Measurements from ENCODE around the gene PPP3R1.
"Not testable (repeated sequence)": the region's sequence is repeated elsewhere in the genome, so short reads cannot be mapped to it uniquely, and the experiment has no call there.

The PPP3R1 gene

DNA sequence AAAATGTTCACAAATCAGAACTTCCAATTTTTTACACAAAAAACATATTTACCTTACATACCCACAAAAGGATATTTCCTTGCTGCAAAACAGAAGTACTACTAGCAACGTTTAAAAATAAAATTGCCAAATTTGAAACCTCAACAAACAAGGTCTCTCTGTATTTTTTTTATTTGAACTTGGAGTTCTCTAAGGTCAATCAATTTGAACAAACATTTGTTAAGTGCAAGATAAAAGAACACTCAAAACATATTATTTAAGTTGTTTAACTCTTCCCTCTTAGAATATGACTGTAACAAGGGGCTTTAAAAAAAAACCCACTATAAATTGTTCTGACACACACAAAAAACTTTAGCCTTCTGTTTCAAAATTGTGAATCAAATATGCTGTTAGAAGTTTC, 65.0 kb downstream of the PPP3R1 start:
- no peak for DNase-seq (ENCODE audit: low read depth)

DNA sequence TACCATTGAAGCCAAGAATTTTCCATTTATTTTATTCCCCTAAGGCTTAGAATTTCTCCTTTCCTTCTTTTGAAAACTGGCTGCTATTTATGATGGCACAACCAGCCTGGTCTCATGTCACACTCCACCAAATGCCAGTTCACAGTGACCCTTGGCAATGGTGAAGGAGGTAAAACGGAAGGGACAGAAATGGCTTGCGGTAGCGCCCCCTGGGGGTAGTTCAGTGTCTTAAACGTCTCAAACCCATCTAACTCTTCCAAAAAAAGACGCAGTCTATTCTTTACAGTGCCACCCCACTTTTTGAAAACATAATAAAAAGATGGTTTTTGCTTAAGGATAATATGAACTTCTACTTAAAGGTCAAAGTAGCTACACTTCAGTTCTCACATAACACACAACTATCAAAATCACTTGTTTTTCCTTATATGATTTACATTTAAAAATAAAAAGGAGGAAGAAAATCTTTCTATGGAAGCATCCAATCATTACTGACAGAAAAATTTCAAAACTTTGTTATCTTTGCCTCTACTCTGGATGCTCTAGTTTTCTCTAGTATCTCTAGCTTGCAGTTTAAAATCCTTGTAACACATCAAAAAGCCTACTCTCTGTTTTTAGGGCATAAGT, 66.7 kb downstream of the PPP3R1 start:
- DNase-seq (ENCODE audit: low read depth), result peak; percentile 44

DNA sequence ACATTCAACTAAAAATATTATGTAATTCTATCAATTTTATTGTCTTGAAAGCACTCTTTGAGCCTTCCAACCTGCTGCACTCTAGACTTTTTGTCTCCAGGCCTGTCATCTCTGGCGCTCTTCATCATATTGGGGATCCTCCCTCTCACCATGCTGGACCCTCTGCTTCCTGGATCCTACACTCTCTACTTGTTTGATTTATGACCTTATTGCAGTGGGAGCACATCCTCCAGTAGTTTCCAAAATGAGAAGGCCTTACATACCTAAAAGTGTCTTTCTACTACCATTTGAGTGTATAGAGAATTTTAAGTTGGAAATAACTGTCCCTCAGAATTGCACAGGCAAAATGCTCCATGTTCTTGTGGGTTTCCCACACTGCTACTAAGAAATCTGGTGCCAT, 69.4 kb downstream of the PPP3R1 start:
- no peak for DNase-seq (ENCODE audit: low read depth)

DNA sequence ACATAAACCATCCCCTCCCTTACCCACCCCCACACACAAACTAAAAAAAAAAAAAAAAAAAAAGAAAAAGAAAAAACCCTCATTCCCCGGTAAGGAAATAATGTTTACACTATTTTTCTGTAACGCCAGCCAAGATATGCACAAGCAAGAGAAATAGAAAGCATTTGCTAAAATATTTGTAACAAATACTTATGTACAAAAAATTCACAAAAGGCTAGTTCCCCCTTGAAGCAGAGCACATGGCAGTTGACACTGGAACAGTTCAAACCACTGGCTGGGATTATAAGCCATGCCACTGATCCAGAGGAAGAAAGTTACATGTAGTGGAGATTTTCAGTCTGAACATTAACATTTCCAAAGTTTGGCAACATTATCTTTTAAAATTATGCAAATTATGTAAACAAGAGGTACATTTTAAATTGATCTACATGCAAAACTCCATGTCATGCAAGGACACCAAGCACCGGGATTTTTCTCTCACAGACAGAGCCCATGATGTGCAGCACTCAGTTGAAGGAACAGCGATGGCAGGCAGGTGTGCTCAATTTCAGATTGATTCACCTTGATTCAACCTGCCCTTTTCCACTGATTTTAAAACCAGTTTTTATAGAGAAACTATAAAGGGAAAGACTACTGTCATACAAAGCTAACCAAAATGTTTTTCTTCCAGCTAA, 73.2 kb downstream of the PPP3R1 start:
- DNase-seq (ENCODE audit: low read depth), result no peak

DNA sequence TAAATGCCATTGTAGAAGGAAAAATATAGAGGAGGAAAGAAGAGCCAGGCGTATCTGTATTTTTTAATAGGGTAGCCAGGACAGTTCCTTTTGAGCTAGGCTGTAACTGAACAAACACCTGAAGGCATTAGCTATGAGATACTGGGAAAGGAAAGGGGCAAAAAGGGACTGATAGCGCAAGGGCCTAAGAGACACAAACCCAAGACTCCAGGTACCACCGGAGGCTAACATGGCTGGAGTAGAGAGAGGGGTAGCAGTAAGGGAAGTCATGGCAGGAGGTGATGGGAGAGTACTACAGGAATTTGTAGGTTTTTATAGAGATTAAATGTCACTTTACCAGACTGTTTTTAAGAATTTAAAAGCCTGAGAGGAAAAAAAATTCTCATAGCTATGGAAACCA, 73.9 kb downstream of the PPP3R1 start:
- DNase-seq (ENCODE audit: low read depth), result no peak

DNA sequence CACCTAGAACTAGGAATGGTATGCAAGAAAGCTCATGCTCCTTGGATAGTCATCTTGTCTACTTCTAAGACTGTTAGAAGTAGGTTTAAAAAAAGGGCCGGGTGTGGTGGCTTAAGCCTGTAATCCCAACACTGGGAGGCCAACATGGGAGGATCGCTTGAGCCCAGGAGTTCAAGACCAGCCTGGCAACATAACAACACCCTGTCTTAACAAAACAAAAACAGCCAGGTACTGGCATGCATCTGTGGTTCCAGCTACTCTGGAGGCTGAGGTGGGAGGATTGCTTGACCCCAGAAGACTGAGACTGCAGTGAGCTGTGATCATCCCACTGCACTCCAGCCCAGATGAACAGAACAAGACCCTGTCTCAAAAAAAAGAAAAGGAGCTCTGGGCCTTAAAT, 74.8 kb downstream of the PPP3R1 start:
- no peak for DNase-seq (ENCODE audit: low read depth)

DNA sequence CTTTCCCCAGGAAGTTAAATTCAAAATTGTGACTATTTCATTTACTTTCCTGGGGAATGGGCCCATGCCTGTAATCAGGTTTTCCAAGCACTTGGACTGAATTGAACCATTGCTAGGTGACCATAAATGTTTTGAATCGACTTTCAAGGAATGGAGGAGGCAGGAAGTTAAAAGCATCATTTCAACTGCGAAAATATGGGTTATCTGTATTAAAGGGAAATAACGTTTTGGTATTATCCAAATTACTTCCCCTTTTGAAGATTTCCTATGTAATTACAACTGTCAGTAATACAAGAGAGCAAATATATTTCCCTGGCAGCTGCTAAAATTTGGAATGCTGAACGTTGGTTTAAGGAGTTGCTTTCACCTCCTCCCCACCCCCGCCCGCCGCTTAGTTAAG, 75.7 kb downstream of the PPP3R1 start:
- DNase-seq (ENCODE audit: low read depth), result no peak

DNA sequence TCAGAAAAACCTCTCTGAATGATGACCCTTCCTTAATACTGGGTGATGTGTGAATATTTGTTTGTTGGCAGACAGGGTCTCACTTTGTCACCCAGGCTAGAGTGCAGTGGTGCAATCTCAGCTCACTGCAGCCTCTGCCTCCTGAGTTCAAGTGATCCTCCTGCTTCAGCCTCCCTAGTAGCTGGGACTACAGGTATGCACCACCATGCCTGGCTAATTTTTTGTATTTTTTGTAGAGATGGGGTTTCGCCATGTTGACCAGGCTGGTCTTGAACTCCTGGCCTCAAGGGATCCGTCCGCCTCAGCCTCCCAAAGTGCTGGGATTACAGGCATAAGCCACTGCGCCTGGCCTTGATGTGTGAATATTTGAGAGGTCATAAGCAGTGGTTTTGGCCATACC, 77.1 kb downstream of the PPP3R1 start:
- not testable (repeated sequence) for DNase-seq (ENCODE audit: low read depth)

DNA sequence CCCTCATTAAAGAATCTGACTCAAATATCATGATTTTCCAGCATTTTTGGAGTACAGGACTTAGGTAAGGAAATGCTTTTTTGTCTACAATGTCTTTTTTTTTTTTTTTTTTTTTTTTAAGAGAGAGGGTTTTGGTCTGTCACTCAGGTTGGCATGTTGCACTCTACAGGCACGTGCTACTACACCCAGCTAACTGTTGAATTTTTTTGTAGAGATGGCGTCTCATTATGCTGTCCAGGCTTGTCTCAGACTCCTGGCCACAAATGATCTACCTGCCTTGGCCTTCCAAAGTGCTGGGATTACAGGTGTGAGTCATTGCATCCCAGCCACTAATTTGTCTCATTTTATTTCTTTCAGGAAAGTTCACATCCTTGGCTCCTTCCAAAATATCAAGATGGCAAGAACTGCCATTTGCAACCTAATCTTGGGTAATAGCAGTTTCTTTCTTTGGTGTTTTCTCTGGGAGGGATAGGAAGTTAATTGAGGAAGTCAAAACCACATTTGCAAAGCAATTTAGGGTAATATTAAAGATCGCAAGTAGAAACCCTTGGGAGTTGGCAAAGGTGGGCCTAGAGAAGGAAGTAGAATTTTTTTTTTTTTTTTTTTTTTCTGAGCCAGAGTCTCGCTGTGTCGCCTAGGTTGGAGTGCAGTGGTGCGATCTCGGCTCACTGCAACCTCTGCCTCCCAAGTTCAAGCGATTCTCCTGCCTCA, 79.2 kb downstream of the PPP3R1 start:
- no peak for DNase-seq (ENCODE audit: low read depth)

DNA sequence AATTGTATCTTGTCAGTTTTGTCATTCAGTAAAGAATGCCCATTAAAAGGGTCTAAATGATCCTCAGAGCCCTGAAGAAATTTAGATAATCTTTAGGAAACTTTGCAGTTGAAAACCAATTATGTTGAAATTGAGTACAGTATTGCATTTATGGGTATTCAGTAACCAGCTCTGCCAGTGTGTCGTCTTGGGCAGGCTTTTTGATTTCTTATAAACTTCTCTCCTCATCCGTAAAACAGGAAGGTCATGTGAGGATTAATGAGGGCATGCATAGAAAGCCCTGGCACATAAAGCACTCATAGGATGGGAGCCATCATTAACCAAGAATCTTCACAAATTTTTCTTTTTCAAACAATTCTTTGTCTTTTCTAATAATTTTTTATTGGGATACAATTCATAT, 79.8 kb downstream of the PPP3R1 start:
- DNase-seq (ENCODE audit: low read depth), result no peak

DNA sequence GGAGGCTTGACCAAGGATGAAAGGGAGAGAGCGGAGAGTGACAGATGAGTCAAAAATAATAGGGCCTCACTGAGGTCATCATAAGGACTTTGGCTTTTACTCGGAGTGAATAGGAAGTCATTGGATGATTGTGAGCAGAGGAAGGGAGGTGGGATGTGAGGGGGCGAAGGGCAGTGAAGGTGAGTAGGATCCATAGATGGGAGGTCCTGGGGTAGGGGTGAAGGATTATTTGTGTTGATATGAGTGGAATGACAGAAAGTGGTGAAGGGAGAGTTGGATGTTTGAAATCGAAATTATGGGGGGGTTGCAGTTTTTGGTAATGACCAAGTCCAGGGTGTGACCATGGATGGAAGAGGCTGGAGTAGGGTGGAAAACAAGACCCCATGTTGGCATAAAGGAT, 80.6 kb downstream of the PPP3R1 start:
- no peak for DNase-seq (ENCODE audit: low read depth)

DNA sequence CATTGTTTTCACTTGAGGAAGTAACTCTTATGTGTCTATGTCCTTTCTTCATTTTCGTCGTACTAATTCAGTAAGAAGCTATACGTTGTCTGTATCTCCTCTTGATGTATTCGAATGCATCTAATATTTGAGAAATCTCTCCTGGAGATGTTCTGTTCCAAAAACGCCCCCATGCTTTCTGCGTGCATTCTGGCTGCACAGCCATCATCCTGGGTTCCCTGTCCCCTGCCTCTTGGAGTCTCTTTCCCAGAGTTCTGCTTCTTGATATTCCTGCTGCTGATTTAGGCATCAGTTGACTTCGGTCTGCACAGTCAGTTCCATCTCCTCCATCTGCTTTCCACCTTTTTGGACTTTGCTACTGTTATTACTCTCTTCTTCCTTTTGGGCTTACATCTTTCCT, 81.2 kb downstream of the PPP3R1 start:
- no peak for DNase-seq (ENCODE audit: low read depth)

DNA sequence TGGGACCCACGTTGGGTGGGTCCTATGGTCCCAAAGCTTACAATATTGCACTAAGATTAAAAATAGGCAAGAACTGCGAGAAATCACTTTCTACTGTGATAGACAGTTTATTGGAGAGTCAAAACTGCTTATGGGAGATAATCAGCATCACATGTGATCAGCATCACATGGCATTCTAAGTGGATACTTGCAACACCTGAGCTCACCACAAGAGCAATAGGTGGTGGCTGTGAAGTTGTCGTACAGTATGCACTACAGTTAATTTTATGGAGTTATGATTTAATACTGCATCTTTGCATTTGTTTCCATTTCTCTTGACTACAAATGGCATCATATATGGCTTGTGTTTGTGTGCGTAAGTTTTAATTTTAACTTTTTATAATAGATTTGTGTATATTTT, 83.0 kb downstream of the PPP3R1 start:
- DNase-seq (ENCODE audit: low read depth), result no peak

DNA sequence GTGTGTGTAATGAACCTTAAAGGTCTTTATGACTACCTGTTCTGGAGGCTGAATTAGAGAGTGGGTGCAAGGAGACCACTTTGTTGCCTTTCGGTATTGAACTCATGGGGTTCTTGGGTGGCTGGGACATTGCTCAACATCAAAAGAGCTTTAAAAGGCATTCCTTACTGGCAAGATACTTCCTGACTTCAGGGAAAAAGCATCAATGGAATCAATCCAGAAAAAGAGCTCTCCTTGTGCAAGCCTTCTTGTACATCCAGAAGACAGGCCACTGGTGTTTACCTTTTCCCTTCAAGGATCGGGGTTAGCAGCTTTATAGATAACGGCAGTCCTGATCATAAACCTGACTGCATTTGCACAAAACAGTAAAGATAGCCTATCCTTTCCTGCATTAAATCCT, 85.1 kb downstream of the PPP3R1 start:
- no peak for DNase-seq (ENCODE audit: low read depth)

DNA sequence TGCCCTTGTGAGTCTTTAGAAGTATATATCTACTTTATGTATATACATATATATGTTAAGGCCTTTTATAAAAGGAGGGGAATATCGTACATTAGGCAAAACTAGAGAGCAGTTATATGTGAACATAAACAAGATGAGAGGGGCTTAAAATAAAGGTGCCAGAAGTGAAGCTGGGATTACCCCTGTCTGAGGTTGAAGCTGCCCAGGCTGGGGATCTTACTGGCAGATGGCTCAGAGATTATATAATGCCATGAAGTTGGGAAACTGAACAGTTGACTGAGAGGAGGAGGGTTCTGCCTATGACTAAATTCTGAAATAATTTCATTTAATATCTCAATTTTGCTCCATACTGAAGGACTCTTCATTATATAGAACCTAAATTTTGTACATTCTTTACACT, 88.7 kb downstream of the PPP3R1 start:
- no peak for DNase-seq (ENCODE audit: low read depth)

DNA sequence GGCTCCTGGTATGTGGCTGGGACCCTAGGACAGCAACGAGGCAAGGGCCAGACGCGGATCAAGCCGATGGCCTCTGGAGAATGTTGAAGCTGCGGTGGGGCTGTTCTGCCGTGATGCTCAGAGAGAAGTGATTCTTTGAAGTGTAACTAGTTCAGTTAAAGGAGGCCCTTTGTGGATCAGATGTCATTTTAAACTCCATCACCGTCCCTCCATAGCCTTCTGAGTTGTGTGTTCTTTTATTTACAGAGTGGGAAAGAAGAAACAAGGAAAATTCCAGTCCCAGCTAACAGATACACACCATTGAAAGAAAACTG, 94.2 kb downstream of the PPP3R1 start:
- no peak for DNase-seq (ENCODE audit: low read depth)

DNA sequence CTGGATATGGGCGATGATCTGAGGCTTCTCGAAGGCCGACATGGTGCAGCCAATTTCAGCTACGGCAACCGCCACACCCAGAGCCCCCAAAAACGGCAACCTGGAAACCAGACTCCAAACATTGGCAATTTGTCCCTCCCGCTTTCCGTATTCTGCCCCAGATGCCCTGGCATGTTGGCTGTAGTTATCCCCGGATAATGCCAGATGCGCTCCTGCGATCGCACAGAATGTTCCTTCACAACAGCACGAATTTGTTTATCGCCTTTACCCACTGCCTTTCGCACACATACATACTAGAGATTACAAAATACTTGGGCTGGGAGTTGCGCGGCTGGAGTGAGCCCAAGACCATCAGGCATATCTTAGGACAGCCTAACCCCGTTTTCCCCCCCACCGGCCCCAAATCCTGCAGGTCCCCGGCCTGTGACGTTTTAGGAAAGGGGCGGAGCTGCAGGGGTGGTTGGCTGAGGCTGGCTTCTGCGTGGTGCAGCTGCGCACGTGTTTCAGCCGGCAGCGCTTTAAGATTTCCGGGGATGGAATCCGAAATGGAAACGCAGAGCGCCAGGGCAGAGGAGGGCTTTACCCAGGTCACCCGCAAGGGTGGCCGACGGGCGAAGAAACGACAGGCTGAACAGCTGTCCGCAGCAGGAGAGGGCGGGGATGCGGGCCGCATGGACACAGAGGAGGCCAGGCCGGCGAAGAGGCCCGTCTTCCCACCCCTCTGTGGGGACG, 94.8 kb downstream of the PPP3R1 start, which contains the start of gene PNO1:
Gene PNO1, plus strand, starts transcription at position 487 of the 732 bp plus-strand sequence. Its CDS starts 47 bp downstream, at position 534.
- peak; percentile 95 for DNase-seq (ENCODE audit: low read depth)

DNA sequence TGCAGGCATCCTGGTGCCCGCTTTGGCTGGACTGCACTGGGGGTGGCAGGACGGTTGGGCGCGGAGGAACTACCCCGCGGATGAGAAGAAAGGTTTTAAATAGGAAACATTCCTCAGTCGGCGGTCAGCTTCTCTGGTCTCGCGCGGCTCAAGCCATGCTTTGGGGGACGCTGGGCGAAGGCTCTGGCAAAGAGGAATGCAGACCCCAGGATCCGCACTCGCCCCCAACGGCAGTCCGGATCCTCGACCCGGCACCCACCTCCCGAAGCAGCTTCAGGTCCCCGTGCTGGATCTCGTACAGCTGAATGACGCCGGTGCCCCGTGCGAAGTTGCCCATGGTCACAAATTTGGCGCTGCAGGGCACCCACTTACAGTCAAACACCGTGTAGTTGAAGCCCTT, 95.3 kb downstream of the PPP3R1 start:
- no peak for DNase-seq (ENCODE audit: low read depth)

DNA sequence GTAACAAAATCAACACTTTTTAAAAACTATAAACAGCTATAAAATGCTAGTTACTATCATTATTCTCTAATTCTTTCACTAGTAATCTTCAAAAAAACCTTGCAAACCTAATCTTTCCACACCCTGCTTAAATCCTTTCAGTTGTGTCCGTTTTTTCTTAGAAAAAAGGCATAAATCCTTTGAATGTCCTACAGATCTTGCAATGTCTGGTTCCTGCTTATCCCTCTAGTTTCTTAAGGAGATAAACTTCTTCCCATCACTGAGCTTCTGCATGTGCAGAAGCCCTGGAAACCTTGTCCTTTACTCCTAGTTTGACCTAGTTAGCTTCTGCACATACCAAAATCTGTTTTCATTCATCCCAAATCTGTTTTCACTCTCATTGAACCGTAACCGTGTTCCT, 95.9 kb downstream of the PPP3R1 start:
- no peak for DNase-seq (ENCODE audit: low read depth)

DNA sequence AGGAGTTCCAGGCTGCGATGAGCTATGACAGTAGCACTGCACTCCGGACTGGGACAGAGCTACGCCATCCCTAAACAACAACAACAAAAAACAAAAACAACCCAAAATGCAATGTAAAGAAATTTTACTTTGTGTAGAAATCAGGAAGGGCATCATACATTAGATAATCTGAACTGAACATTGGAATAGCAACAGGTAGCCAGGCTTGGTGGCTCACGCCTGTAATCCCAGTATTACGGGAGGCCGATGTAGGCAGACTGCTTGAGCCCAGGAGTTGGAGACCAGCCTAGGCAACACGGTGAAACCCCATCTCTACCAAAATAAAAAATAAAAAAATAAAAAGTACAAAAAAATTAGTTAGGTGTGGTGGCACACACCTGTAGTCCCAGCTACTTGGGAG, 96.7 kb downstream of the PPP3R1 start:
- no peak for DNase-seq (ENCODE audit: low read depth)

DNA sequence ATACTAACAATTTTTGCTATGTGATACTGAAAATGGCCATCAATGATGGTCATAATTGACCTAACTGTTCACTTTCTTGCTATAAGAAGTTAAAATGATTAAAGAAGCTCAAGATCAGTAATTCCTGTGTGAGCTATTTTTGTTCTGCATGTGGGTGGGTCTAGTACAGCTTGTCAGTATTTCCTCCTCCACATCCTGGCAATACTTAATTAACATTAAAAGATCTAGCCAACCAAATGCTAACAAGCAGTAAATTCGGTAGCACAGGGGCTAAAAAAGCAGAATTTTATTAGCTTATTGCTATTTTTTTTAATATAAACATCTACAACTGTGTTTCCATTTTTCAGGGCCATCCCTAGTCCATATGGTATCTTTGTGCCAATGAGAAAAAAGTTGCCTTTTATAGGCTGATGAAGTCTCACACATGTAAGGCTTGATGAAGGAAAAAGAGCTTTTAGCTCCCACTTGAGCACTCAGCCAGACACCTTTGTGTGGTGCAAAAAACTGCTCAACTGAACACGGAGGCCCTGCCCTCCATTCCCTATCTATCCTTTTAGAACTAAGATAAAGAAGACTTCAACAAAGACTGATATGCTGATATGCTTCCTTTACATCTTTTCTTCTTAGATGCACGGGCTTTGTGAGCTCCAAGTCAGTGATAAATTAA, 99.5 kb downstream of the PPP3R1 start:
- no peak for DNase-seq (ENCODE audit: low read depth)

DNA sequence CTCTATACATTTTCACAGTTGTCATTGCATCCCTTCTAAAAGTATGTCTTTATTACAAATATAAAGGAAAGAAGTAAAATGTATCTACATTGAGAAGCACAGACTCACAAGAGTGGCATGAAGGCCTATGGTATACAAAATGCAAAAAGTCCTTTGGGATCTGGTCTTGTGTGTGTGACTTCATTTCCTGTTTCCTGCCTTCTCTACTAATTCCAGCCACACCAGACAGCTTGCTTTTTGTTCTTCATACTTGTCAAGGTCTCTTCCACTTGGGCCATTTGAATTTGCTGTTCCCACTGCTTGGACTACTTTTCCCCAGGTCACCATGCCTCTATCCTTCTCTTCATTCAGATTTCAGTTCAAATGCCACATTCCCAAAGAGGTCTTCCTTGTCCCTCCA, 101.3 kb downstream of the PPP3R1 start:
- DNase-seq (ENCODE audit: low read depth), result no peak

Data from stimulated activated CD8-positive, alpha-beta memory T cell treated with anti-CD3 and anti-CD28 coated beads, Interleukin-12 subunit alpha, Interleukin-12 subunit beta, amount 100 ng/mL, for 1 hour (primary cell).